GM18873 (cell line): ENCODE measurements around the gene ANKRD6.

Source experiments
- ATAC-seq: cut with Tn5 transposase; IDR thresholded peaks from one replicate; pipeline ENCODE4 v1.9.1; 2021; ENCODE audit warnings: mild to moderate bottlenecking, moderate library complexity, moderate number of reproducible peaks; ENCODE audit not compliant: unreplicated experiment, low FRiP score

The ANKRD6 gene

GRCh38 chr6:89505847-89506246, 72.9 kb downstream of the ANKRD6 start:
- ATAC-seq: no peak

GRCh38 chr6:89506716-89507617, 74.0 kb downstream of the ANKRD6 start:
- no peak for ATAC-seq

GRCh38 chr6:89508755-89509563, 76.0 kb downstream of the ANKRD6 start:
- ATAC-seq: no peak

DNA sequence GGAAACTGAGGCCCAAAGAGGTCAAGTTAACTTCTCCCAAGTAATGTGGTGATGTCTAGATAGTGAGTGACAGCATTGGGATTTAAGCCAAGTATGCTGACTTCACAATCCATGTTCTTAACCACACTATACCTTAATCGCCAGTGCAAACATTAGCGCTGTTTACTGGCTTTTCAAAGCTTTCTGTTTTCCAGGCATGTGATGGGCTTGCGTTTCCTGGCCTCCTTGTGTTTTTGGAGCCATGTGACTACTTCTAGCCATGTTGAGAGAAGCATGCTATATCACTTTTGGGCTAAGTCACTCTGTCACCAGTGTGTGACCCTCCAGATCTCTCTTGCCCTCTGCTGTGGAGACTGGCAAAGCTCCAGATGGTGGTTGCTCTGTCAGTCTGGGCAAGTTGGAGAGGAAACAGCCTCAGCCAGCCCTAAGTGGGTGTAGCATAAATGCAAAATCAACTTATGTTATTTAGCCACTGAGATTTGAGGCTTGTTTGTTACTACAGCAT, 76.9 kb downstream of the ANKRD6 start:
- ATAC-seq: no peak

GRCh38 chr6:89510393-89510792, 77.4 kb downstream of the ANKRD6 start:
- no peak for ATAC-seq

DNA sequence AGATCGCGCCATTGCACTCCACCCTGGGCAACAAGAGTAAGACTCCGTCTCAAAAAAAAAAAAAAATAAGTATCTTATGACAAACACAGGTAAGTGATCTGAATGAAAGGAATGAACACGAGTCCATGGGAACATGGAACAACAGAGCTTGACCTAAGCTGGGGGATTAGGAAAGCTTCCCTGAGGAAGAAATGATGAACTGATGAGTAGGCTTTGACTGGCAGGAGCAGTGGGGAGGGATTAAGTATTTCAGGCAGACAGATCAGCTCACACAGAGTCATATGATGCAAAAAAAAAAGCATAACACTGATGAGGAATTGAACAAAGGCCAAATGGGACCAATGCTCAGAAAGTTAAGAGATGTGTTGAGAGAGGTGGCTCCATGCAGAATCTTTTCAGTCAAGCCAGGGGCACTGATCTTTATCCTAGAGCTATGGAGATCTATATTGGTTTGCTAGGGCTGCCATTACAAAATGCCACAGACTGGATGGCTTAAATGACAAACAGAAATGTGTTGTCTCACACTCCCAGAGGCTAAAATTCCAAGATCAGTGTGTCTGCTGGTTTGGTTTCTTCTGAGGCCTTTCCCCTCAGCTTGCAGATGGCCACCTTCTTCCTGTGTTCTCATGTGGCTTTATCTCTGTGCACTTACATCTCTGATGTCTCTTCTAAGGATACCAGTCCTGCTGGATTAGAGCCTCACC, 85.6 kb downstream of the ANKRD6 start:
- ATAC-seq: no peak

GRCh38 chr6:89520736-89521135, 87.8 kb downstream of the ANKRD6 start:
- ATAC-seq: no peak

DNA sequence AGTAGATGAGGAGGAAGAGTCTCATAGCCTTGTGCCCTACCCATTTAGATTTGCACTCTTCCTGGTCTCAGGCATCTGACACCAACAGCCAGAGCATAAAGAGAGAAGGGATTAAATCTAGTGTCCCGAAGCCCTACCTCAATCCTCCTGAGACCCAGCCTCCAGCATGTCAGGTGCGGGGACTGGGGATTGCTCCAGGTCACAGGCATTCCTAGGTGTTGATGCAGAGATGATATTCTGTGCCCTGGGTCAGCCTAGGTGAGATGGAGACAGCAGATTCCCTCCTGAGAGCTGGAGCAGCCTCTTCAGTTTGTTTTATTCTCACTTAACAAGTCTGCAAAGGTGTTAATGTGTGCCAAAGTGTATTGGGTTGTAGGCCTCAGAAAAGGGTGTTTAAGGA, 89.8 kb downstream of the ANKRD6 start:
- ATAC-seq: no peak

GRCh38 chr6:89525786-89526562, 93.0 kb downstream of the ANKRD6 start:
- ATAC-seq: no peak

GRCh38 chr6:89526563-89526869, 93.6 kb downstream of the ANKRD6 start:
- ATAC-seq: no peak

GRCh38 chr6:89527634-89528033, 94.7 kb downstream of the ANKRD6 start:
- ATAC-seq: no peak

DNA sequence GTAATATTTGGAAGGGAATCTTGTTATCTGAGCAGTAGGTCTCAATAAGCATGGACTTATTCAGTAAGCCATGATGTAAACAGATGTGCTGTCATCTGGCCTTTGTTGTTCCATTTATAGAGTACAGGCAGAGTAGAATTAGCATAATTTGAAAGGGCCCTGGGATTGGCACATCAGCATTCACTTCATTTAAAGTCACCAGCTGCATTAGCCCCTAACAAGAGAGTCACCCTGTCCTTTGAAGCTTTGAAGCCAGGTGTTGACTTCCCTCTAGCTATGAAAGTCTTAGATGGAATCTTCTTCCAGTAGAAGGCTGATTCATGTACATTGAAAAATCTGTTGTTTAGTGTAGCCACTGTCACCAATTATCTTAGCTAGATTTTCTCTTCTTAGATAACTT, 95.9 kb downstream of the ANKRD6 start:
- no peak for ATAC-seq

- ATAC-seq: no peak
Observed at GRCh38 chr6:89530982-89531381, 98.0 kb downstream of the ANKRD6 start.

- no peak for ATAC-seq
Observed at GRCh38 chr6:89536231-89536630, 103.3 kb downstream of the ANKRD6 start.

DNA sequence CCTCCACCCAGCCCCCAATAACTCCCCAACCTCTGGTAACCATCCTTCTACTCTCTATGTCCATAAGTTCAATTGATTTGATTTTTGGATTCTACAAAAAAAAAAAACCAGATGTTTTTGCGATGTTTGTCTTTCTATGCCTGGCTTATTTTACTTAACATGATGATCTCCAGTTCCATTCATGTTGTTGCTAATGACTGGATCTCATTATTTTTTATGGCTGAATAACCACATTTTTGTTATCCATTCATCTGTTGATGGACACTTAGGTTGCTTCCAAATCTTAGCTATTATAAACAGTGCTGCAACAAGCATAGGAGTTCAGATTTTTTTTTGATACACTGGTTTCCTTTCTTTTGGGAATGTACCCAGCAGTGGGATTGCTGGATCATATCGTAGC, 106.8 kb downstream of the ANKRD6 start:
- ATAC-seq: no peak

DNA sequence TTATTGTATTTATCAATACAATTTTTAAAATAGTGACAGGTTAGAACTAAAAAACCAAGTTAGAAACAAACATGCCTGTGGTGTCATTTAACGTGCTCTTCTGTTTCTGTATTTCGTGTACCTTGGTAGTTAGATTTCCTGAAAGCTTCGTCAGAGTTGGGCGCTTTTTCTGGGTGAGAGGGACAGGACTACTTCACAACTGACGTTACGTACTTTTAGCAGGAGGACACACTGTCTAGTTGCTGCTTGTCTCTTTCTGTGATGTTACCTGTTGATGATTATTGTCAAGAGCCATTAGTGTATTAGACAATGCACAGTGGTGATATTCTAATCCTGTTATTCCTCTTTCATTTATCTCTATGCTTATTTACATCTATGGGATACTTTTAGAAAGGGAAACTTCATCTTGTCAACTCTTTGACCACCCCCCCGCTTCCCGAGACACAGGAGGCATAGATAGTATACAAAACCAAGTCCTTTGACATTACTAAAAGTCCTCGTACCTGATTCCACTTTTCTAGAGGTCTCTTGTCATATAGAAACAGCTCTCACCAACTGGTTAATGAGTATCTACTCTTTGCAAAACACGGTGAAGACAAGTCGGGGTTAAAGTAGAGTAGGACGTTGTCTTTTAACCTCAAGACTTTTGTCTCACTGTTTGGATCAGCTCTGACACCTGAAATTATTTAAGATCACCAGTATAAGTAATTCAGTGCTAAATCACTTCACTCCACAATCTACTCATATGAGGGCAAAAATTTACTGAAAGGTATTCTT, 109.3 kb downstream of the ANKRD6 start:
- no peak for ATAC-seq

DNA sequence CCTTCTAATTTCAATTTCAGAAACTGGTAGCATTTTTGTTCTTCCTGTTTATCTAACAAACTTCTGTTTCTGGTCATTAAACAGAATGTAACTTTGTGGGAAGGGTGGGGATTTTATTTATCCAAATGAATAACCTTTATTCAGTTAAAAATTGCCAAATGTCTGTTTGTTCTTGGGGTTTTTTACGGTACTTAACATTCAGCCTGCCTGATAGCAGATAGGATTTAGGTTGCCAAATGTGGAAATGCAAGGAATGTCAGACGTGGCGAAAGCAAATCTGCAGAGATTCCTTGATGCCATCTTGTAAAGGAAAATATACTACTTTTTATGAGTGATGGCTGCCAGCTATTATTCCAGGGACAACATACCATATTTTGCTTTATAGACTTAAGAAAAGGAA, 109.9 kb downstream of the ANKRD6 start:
- no peak for ATAC-seq

DNA sequence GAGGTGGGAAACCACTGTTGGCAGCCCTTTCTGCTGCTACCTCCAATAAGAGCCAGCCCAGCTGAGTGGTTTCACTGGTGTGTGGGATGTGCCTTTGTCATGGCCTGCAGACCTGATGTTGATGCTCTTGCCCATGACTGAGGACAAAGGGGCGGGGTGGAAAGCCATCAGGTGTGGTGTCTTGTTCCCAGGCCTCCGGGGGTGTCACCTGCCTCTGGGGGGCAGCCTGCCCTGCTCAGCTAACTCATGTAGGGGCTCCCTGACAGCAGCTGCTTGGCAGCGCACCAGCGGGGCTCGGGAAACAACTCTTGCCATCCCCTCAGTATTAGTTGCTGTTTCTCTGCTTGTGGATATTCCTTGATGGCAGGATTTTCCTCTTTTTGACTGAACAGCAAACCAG, 114.3 kb downstream of the ANKRD6 start:
- no peak for ATAC-seq

- ATAC-seq: no peak
Observed at GRCh38 chr6:89553431-89553830, 120.5 kb downstream of the ANKRD6 start.
